NCI-H1436 (cell line): ENCODE results near the gene ZNF516.
"Not testable (repeated sequence)": the region's sequence is repeated elsewhere in the genome, so short reads cannot be mapped to it uniquely, and the experiment has no call there.

Experiments used
- DNase-seq: peaks from one replicate; lab custom pipeline; 2025; lab: John Stamatoyannopoulos, UW

Gene ZNF516

DNA sequence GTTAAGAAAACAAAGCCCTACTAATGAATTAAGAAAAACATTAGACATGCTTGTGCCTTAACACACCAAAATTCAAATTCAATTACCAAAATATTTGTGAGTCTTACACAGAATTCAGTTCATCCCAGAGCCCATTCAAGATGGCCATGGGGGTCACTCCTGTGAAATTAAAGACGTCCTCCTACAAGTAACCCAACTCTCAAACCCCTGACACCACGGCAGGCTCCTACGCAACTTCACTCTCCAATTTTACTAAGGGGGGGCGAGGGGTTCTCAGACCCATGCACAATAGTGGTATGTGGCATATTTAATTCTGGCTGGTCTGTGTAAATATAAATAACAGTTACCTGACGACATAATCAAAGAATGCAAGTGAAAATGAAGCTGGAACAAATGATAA is 5.0 kb downstream of the ZNF516 start:
- DNase-seq, result no peak

- DNase-seq, result no peak
Observed at GRCh38 chr18:76489081-76489480, 6.0 kb downstream of the ZNF516 start.

DNA sequence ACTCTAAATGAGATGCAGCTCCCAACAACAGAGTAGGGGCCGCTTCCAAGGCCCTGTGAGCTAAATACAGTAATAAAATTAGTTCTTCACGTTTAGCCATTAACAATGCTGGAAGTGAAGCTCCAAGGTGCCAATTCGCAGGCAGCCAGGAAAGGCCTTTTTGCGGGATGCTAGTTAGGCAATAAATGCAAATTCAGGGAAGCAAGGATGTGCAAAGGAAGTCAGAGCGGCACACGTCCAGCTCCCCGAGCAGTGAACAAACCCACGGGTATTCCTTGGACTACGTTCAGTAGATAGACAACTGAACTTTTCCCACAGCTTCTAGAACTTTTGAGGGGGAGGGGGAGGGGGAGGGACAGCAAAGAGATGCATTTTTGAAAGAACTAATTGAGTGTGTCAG is 6.9 kb downstream of the ZNF516 start:
- no peak for DNase-seq

DNA sequence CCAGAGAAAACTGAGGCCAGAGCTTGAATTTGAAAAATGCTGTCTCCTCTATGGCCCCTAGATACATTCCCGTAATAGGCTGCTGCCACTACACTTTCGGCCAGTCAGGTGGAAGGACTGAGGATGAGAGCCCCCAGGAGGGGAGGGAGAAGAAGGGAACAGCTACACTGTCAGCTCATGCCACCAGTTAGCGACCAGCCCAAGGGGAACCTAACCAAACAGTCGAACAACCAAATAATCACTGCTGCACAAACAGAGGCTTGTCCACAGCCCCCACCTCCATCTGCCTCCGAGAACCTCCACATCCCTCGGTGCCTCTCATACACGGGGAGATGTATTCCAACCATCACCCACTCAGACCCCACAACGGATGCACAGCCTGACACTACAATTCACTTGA is 7.3 kb downstream of the ZNF516 start:
- no peak for DNase-seq

GRCh38 chr18:76487070-76487469 is 8.0 kb downstream of the ZNF516 start:
- no peak for DNase-seq

GRCh38 chr18:76486574-76486973 is 8.5 kb downstream of the ZNF516 start:
- no peak for DNase-seq

GRCh38 chr18:76486038-76486437 is 9.0 kb downstream of the ZNF516 start:
- DNase-seq, result no peak

GRCh38 chr18:76484749-76485387 is 10.2 kb downstream of the ZNF516 start:
- no peak for DNase-seq

GRCh38 chr18:76483780-76484179 is 11.3 kb downstream of the ZNF516 start:
- DNase-seq, result no peak

DNA sequence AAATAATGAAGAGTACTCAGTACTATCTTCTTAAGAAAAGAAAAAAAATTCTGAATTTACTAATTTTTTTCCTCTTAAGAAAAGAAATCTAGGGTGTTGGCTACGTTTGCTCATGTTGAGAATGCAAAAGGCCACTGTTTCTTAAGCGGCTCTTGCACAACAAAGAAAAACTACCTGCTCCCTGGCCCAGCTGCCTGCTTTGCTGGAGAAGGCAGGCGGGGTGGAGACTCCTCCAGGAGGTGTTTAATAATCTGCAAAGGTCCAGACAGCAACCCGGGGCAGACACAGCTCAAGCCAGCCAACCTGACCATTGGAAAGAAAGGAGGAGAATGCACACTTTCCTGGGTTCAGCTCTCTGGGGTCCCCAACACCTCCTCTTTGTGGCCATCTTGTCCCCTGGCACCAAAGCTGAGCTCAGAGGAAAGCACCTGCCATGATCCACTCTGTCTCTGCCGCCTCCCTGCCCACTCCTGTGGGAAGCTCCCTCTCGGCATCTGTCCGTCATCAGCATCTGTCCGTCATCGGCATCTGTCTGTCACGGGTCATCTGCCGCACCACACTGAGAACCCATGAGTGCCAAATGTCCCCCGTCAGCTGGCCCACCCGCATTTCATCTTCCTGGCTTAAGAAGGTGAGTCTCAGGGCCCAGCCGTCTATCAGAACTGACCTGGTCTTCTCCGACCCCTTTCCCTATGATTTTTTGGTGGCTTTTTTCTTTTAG is 11.9 kb downstream of the ZNF516 start:
- no peak for DNase-seq

- DNase-seq, result no peak
Observed at GRCh38 chr18:76482267-76482666, 12.8 kb downstream of the ZNF516 start.

- DNase-seq, result no peak
Observed at GRCh38 chr18:76480913-76481312, 14.1 kb downstream of the ZNF516 start.

GRCh38 chr18:76479351-76480238 is 15.4 kb downstream of the ZNF516 start:
- DNase-seq, result no peak

DNA sequence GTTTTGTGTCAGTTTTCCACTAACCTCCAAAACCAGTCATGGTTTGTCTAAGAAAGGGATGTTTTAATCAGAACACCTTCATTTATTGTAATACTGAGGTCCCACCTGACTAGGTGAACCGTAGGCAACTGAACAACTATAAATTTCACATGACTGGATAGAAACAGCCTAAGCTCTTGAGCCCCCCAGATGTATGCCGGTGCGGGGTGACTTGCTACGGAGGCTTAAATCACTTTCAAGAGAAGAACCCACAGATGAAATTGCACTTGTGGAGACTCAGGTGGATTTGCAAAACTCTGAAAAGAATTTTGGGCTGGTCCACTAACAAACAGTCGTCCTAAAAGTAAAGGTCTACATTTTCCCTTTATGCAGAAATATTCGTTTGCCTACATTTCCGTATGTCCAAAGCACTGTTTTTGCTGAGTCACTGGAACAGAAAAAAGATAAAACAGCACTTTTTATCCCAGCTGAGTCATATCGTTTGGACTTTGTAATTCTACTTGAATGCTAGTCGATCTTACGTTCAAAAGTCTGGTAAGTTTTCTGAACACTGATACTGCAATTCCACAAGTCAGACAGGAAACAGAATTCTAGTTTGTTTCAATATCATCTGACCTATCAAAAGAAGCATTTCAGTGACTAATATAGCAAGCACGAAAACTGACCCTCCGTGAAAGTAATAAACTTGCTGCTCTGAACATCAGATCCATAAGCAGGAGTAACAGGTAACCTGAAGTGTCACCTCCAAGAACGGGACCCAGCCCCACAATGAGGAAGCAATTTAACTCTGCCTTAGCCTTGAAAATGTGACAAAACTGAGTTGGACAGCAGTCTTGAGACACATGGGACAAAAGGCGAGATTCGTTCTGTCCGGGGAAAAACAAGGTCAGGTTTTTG is 18.1 kb downstream of the ZNF516 start:
- DNase-seq, result no peak

- no peak for DNase-seq
Observed at GRCh38 chr18:76475450-76476194, 19.4 kb downstream of the ZNF516 start.

- DNase-seq, result no peak
Observed at GRCh38 chr18:76474824-76475223, 20.2 kb downstream of the ZNF516 start.

GRCh38 chr18:76473521-76473920 is 21.5 kb downstream of the ZNF516 start:
- DNase-seq, result not testable (repeated sequence)

- DNase-seq, result no peak
Observed at GRCh38 chr18:76472829-76473228, 22.2 kb downstream of the ZNF516 start.

GRCh38 chr18:76471593-76471992 is 23.4 kb downstream of the ZNF516 start:
- DNase-seq, result no peak

- no peak for DNase-seq
Observed at GRCh38 chr18:76468345-76469304, 26.4 kb downstream of the ZNF516 start.
